ENCODE results near the gene UPK1A.
"Not testable (repeated sequence)": the region's sequence is repeated elsewhere in the genome, so short reads cannot be mapped to it uniquely, and the experiment has no call there.

The UPK1A gene

GRCh38 chr19:35656700-35657099 lies 9.6 kb upstream of the UPK1A start:
- no peak for DNase-seq (ENCODE audit: low spot score in 2 of 2)
- Mint-ChIP-seq H3K36me3 (peaks cover 32% of the 10 kb centered on the region), H3K9me3 (no peaks in the 10 kb centered on the region), H3K4me3 (no peak overlapping the region), H3K27ac (no peak overlapping the region), H3K27me3 (no peaks in the 10 kb centered on the region), H3K4me1 (peaks cover 8% of the 10 kb centered on the region)
- no peak for ATAC-seq (ENCODE audit: low read depth)

- ATAC-seq (ENCODE audit: low read depth) (no peak), DNase-seq (ENCODE audit: low spot score in 2 of 2) (no peak)
- H3K36me3 Mint-ChIP-seq = peaks cover 34% of the 10 kb centered on the region
- H3K27me3 Mint-ChIP-seq = no peaks in the 10 kb centered on the region
- H3K4me3 Mint-ChIP-seq = no peak overlapping the region
- H3K4me1 Mint-ChIP-seq = peaks cover 7% of the 10 kb centered on the region
- H3K27ac Mint-ChIP-seq = no peak overlapping the region
- no peaks in the 10 kb centered on the region for H3K9me3 Mint-ChIP-seq
These were observed 8.2 kb upstream of the UPK1A start for GRCh38 chr19:35657904-35658700.

GRCh38 chr19:35661995-35662340 lies 4.3 kb upstream of the UPK1A start:
- ATAC-seq (ENCODE audit: low read depth) = no peak
- Mint-ChIP-seq H3K27me3 (no peaks in the 10 kb centered on the region), H3K9me3 (no peaks in the 10 kb centered on the region), H3K27ac (no peak overlapping the region), H3K4me3 (no peak overlapping the region), H3K36me3 (peaks cover 26% of the 10 kb centered on the region), H3K4me1 (peaks cover 2% of the 10 kb centered on the region)
- DNase-seq (ENCODE audit: low spot score in 2 of 2) = no peak

- ATAC-seq (ENCODE audit: low read depth) = no peak
- Mint-ChIP-seq H3K4me1 (peaks cover 2% of the 10 kb centered on the region), H3K36me3 (peaks cover 17% of the 10 kb centered on the region), H3K4me3 (no peak overlapping the region), H3K9me3 (no peaks in the 10 kb centered on the region), H3K27ac (no peak overlapping the region), H3K27me3 (no peaks in the 10 kb centered on the region)
- no peak for DNase-seq (ENCODE audit: low spot score in 2 of 2)
These were observed 2.3 kb upstream of the UPK1A start for GRCh38 chr19:35663981-35664380.

- no peak for ATAC-seq (ENCODE audit: low read depth)
- Mint-ChIP-seq H3K36me3 (peaks cover 14% of the 10 kb centered on the region), H3K4me1 (peaks cover 2% of the 10 kb centered on the region), H3K4me3 (no peak overlapping the region), H3K27me3 (peaks cover 4% of the 10 kb centered on the region), H3K27ac (no peak overlapping the region), H3K9me3 (no peaks in the 10 kb centered on the region)
- DNase-seq (ENCODE audit: low spot score in 2 of 2) = no peak
These were observed 1.2 kb upstream of the UPK1A start for GRCh38 chr19:35665157-35665556.

GRCh38 chr19:35665604-35666003 lies 713 bp upstream of the UPK1A start:
- ATAC-seq (ENCODE audit: low read depth) (no peak), DNase-seq (ENCODE audit: low spot score in 2 of 2) (no peak)
- Mint-ChIP-seq H3K4me1 (peaks cover 2% of the 10 kb centered on the region), H3K4me3 (no peak overlapping the region), H3K36me3 (peaks cover 14% of the 10 kb centered on the region), H3K27ac (no peak overlapping the region), H3K9me3 (no peaks in the 10 kb centered on the region), H3K27me3 (peaks cover 5% of the 10 kb centered on the region)

- peaks cover 7% of the 10 kb centered on the region for H3K4me1 Mint-ChIP-seq
- H3K27ac Mint-ChIP-seq = no peak overlapping the region
- H3K9me3 Mint-ChIP-seq = no peaks in the 10 kb centered on the region
- no peak overlapping the region for H3K4me3 Mint-ChIP-seq
- no peaks in the 10 kb centered on the region for H3K36me3 Mint-ChIP-seq
- ATAC-seq (ENCODE audit: low read depth) = no peak
- DNase-seq (ENCODE audit: low spot score in 2 of 2) = no peak
- peaks cover 19% of the 10 kb centered on the region for H3K27me3 Mint-ChIP-seq
These were observed 3.2 kb downstream of the UPK1A start for GRCh38 chr19:35669566-35669965.

GRCh38 chr19:35669974-35670373 lies 3.7 kb downstream of the UPK1A start:
- ATAC-seq (ENCODE audit: low read depth) (no peak), DNase-seq (ENCODE audit: low spot score in 2 of 2) (no peak)
- Mint-ChIP-seq H3K27me3 (peaks cover 20% of the 10 kb centered on the region), H3K9me3 (no peaks in the 10 kb centered on the region), H3K27ac (no peak overlapping the region), H3K4me1 (peaks cover 7% of the 10 kb centered on the region), H3K4me3 (no peak overlapping the region), H3K36me3 (no peaks in the 10 kb centered on the region)

GRCh38 chr19:35670686-35671085 lies 4.4 kb downstream of the UPK1A start:
- Mint-ChIP-seq H3K4me3 (no peak overlapping the region), H3K4me1 (peaks cover 7% of the 10 kb centered on the region), H3K27me3 (peaks cover 20% of the 10 kb centered on the region), H3K9me3 (no peaks in the 10 kb centered on the region), H3K36me3 (no peaks in the 10 kb centered on the region), H3K27ac (no peak overlapping the region)
- DNase-seq (ENCODE audit: low spot score in 2 of 2) = no peak
- no peak for ATAC-seq (ENCODE audit: low read depth)

- no peak overlapping the region for H3K4me3 Mint-ChIP-seq
- ATAC-seq (ENCODE audit: low read depth) (no peak), DNase-seq (ENCODE audit: low spot score in 2 of 2) (no peak)
- H3K27ac Mint-ChIP-seq = no peak overlapping the region
- H3K9me3 Mint-ChIP-seq = no peaks in the 10 kb centered on the region
- peaks cover 26% of the 10 kb centered on the region for H3K27me3 Mint-ChIP-seq
- H3K36me3 Mint-ChIP-seq = no peaks in the 10 kb centered on the region
- H3K4me1 Mint-ChIP-seq = peaks cover 7% of the 10 kb centered on the region
These were observed 5.5 kb downstream of the UPK1A start for GRCh38 chr19:35671818-35672217.

GRCh38 chr19:35673121-35673804 lies 6.9 kb downstream of the UPK1A start:
- DNase-seq (ENCODE audit: low spot score in 2 of 2) = no peak
- peaks cover 31% of the 10 kb centered on the region for H3K27me3 Mint-ChIP-seq

GRCh38 chr19:35675589-35676140 lies 9.3 kb downstream of the UPK1A start:
- H3K4me1 Mint-ChIP-seq = peaks cover 7% of the 10 kb centered on the region
- DNase-seq (ENCODE audit: low spot score in 2 of 2) = no peak
- H3K27ac Mint-ChIP-seq = no peak overlapping the region
- ATAC-seq (ENCODE audit: low read depth) = no peak
- peaks cover 25% of the 10 kb centered on the region for H3K27me3 Mint-ChIP-seq
- H3K4me3 Mint-ChIP-seq = no peak overlapping the region
- no peaks in the 10 kb centered on the region for H3K36me3 Mint-ChIP-seq
- no peaks in the 10 kb centered on the region for H3K9me3 Mint-ChIP-seq

More at GRCh38 chr19:35673121-35673804, 6.9 kb downstream of the UPK1A start:
- Mint-ChIP-seq H3K4me3 (peak overlapping the region; percentile 74), H3K27ac (no peak overlapping the region), H3K36me3 (no peaks in the 10 kb centered on the region), H3K4me1 (peaks cover 7% of the 10 kb centered on the region), H3K9me3 (no peaks in the 10 kb centered on the region)
- ATAC-seq (ENCODE audit: low read depth) = peak; percentile 75

GRCh38 chr19:35689836-35690235 lies 23.5 kb downstream of the UPK1A start:
- peaks cover 3% of the 10 kb centered on the region for H3K4me1 Mint-ChIP-seq
- ATAC-seq (ENCODE audit: low read depth) (no peak), DNase-seq (ENCODE audit: low spot score in 2 of 2) (no peak)
- H3K27ac Mint-ChIP-seq = no peak overlapping the region
- H3K36me3 Mint-ChIP-seq = no peaks in the 10 kb centered on the region
- no peaks in the 10 kb centered on the region for H3K9me3 Mint-ChIP-seq
- no peaks in the 10 kb centered on the region for H3K27me3 Mint-ChIP-seq
- H3K4me3 Mint-ChIP-seq = no peak overlapping the region

- ATAC-seq (ENCODE audit: low read depth); H3K27ac Mint-ChIP-seq; H3K9me3 Mint-ChIP-seq; H3K4me3 Mint-ChIP-seq; H3K27me3 Mint-ChIP-seq; H3K4me1 Mint-ChIP-seq; DNase-seq (ENCODE audit: low spot score in 2 of 2); H3K36me3 Mint-ChIP-seq: not testable (repeated sequence)
These were observed 24.8 kb downstream of the UPK1A start for GRCh38 chr19:35691106-35691505.
